Endothelial cell of umbilical vein (primary cell): ENCODE data around the gene GJA9. TPM values are rescaled to one million over a fixed set of nuclear protein-coding genes. Genes with fewer than 3 reads are reported as not detected.

Experiments used
- BruUV-seq: library from RNA; stranded (reverse); fragments of 400-500 nt; replicated peaks from 2 replicates; lab custom pipeline; 2021; lab: Mats Ljungman, UMichigan
- CTCF ChIA-PET: fragments of 300-600, 350-600 bp; sonication (Branson Sonifier 250); formaldehyde crosslinking; loops from one replicate; lab custom pipeline; 2021; ENCODE audit warnings: antibody characterized with exemption, inconsistent platforms; lab: Charles Lee
- POLR2A ChIA-PET: fragments of 300-600, 350-600 bp; sonication (Branson Sonifier 250); formaldehyde crosslinking; loops from one replicate; lab custom pipeline; 2021; ENCODE audit warnings: antibody characterized with exemption, inconsistent platforms; lab: Charles Lee
- DNase-seq: peaks from one replicate; pipeline ENCODE4 v3.0.0-alpha.2; 2011; ENCODE audit warnings: low read depth, low spot score
- FAIRE-seq: peaks from 2 replicates; lab custom pipeline; 2011; peaks lifted over from hg19 to GRCh38; lab: Jason Lieb, UNC
- H2AFZ ChIP-seq: 2 replicates; pipeline ENCODE4 v1.6.0; 2012; ENCODE audit warnings: low read depth, low read length, control low read depth, inconsistent platforms
- H3K27ac ChIP-seq: 2 replicates; pipeline ENCODE4 v1.5.1; 2011; ENCODE audit warnings: low read depth, mild to moderate bottlenecking, control low read depth, low read length, moderate library complexity; ENCODE audit not compliant: insufficient read depth
- H3K27me3 ChIP-seq, 2 experiments: 2 replicates each; pipeline versions ENCODE4 v1.6.0 to v1.6.1; 2011; ENCODE audit warnings: low read length in 2 of 2, mixed read lengths in 1 of 2; ENCODE audit not compliant: control insufficient read depth in 2 of 2, insufficient read depth in 2 of 2
- H3K36me3 ChIP-seq, 2 experiments: 2 replicates in 1 of 2; 3 replicates in 1 of 2; pipeline ENCODE4 v1.5.1; 2011; ENCODE audit warnings: low read length in 2 of 2, mild to moderate bottlenecking in 1 of 2, moderate library complexity in 1 of 2; ENCODE audit not compliant: control insufficient read depth in 2 of 2, insufficient read depth in 2 of 2; ENCODE audit errors: extremely low read depth in 1 of 2
- H3K4me1 ChIP-seq: 3 replicates; pipeline ENCODE4 v1.5.1; 2011; ENCODE audit warnings: mild to moderate bottlenecking, low read length; ENCODE audit not compliant: control insufficient read depth, insufficient read depth; ENCODE audit errors: extremely low read depth
- H3K4me2 ChIP-seq: 2 replicates; pipeline ENCODE4 v1.6.1; 2011; ENCODE audit warnings: low read length, control low read depth, mixed read lengths; ENCODE audit not compliant: insufficient read depth
- H3K4me3 ChIP-seq, 3 experiments: fragments of 200-600 bp in 1 of 3; sonication (generic), shearing (Covaris generic) in 1 of 3; replicated peaks in 1 of 3; 2 replicates each; pipeline ENCODE4 v1.5.1; 2011 to 2016; ENCODE audit warnings: control low read depth in 3 of 3, low read length in 3 of 3, mild to moderate bottlenecking in 2 of 3, inconsistent platforms in 1 of 3, low read depth in 1 of 3, moderate library complexity in 1 of 3; ENCODE audit not compliant: insufficient read depth in 1 of 3
- H3K79me2 ChIP-seq: 2 replicates; pipeline ENCODE4 v1.6.0; 2012; ENCODE audit warnings: low read length, inconsistent platforms; ENCODE audit not compliant: control insufficient read depth, insufficient read depth
- H3K9ac ChIP-seq: replicated peaks from 2 replicates; pipeline ENCODE3; 2011; ENCODE audit warnings: low read length, control low read depth; ENCODE audit not compliant: insufficient read depth; ENCODE audit errors: extremely low read depth
- H3K9me1 ChIP-seq: replicated peaks from 3 replicates; pipeline ENCODE4 v1.6.0; 2011; ENCODE audit warnings: mild to moderate bottlenecking, low read length; ENCODE audit not compliant: control insufficient read depth, insufficient read depth; ENCODE audit errors: extremely low read depth
- H3K9me3 ChIP-seq: replicated peaks from 2 replicates; pipeline ENCODE4 v1.5.1; 2012; ENCODE audit warnings: low read length, inconsistent platforms; ENCODE audit not compliant: control insufficient read depth, insufficient read depth
- H4K20me1 ChIP-seq: replicated peaks from 2 replicates; pipeline ENCODE3; 2011; ENCODE audit warnings: mild to moderate bottlenecking, low read length; ENCODE audit not compliant: control insufficient read depth, insufficient read depth; ENCODE audit errors: extremely low read depth
- EZH2 ChIP-seq: IDR thresholded peaks from 2 replicates; pipeline ENCODE4 v1.6.1; 2012; ENCODE audit warnings: borderline replicate concordance, low read depth, mild to moderate bottlenecking, moderate library complexity, low read length, inconsistent platforms; ENCODE audit not compliant: severe bottlenecking
- MAX ChIP-seq: IDR thresholded peaks from 2 replicates; pipeline ENCODE4 v1.6.1; 2011; ENCODE audit not compliant: insufficient read depth, insufficient read length
- MYC ChIP-seq: IDR thresholded peaks from one replicate; pipeline ENCODE4 v1.6.1; 2011; ENCODE audit warnings: mild to moderate bottlenecking, low read depth, low read length
- POLR2AphosphoS5 ChIP-seq: IDR thresholded peaks from 2 replicates; pipeline ENCODE4 v1.6.1; 2012; ENCODE audit warnings: low read depth, mild to moderate bottlenecking, control low read depth, low read length, moderate library complexity; ENCODE audit not compliant: insufficient read depth
- dilution Hi-C: fragments of 300-500 bp; cut with MboI; formaldehyde crosslinking; loops from one replicate; pipeline ENCODE4 v1.15.0; 2019; ENCODE audit warnings: low sequenced_read_pairs; ENCODE audit not compliant: extremely low pct_ligation_motif_present
- intact Hi-C: fragments of 100-400 bp; cut with micrococcal nuclease; formaldehyde crosslinking; loops from one replicate; pipeline ENCODE4 v1.10.0; 2022
- polyA plus RNA-seq, 4 experiments: library from polyadenylated mRNA; depleted of rRNA in 3 of 4; stranded (reverse) in 3 of 4; unstranded in 1 of 4; fragments of >200 nt; gene quantifications; 2 replicates each; pipeline versions ENCODE4 v1.2.1 to v1.2.3, GENCODE V29; 2011 to 2012; ENCODE audit warnings: missing spikeins in 1 of 4
- total RNA-seq: library from RNA; stranded (reverse); gene quantifications from 2 replicates; pipeline ENCODE4 v1.2.3, GENCODE V29; 2021

GJA9 gene
- total and polyA plus RNA-seq, 2 donors (not counting 3 experiments of a cell fraction or from before 2014, with no cell fraction given) = not detected

- dilution Hi-C loops (no loop called here), intact Hi-C loops (no loop called here)
- Histone ChIP-seq H3K27ac (no peak overlapping the region), H3K36me3 (no peaks in the 10 kb centered on the region), H3K27me3 (no peaks in the 10 kb centered on the region), H3K9ac (no peak overlapping the region), H3K79me2 (no peaks in the 10 kb centered on the region), H3K9me3 (no peaks in the 10 kb centered on the region), H3K9me1 (no peaks in the 10 kb centered on the region), H3K4me2 (no peak overlapping the region), H2AFZ (no peak overlapping the region), H3K4me3 (no peak overlapping the region), H4K20me1 (no peaks in the 10 kb centered on the region), H3K4me1 (no peaks in the 10 kb centered on the region)
- no TSS peak for BruUV-seq
- no peak for FAIRE-seq
- no peak for DNase-seq
- ChIA-PET CTCF (no interaction called here), POLR2A (no interaction called here)
- TF ChIP-seq MAX (no peak), POLR2AphosphoS5 (no peak), MYC (no peak)
These were observed 10.4 kb upstream of the GJA9 start for GRCh38 chr1:38891753-38892152.

- FAIRE-seq (no peak), DNase-seq (no peak)
- no peaks in the 10 kb centered on the region for H3K9me1 ChIP-seq
- no TSS peak for BruUV-seq
- H4K20me1 ChIP-seq = no peaks in the 10 kb centered on the region
- no peak overlapping the region for H3K4me3 ChIP-seq
- H2AFZ ChIP-seq = no peak overlapping the region
- H3K79me2 ChIP-seq = no peaks in the 10 kb centered on the region
- H3K9ac ChIP-seq = no peak overlapping the region
- POLR2A ChIA-PET = no interaction called here
- no peaks in the 10 kb centered on the region for H3K36me3 ChIP-seq
- H3K4me2 ChIP-seq = no peak overlapping the region
- CTCF ChIA-PET = no interaction called here
- H3K9me3 ChIP-seq = no peaks in the 10 kb centered on the region
- no peak for TF ChIP-seq EZH2
- no peak overlapping the region for H3K27ac ChIP-seq
- H3K4me1 ChIP-seq = no peaks in the 10 kb centered on the region
- dilution Hi-C loops (no loop called here), intact Hi-C loops (no loop called here)
- H3K27me3 ChIP-seq = no peaks in the 10 kb centered on the region
These were observed 8.2 kb upstream of the GJA9 start for GRCh38 chr1:38889589-38889988.
